ENCODE results near the gene ITPKB.
"Not testable (repeated sequence)": the region's sequence is repeated elsewhere in the genome, so short reads cannot be mapped to it uniquely, and the experiment has no call there.

The ITPKB gene

DNA sequence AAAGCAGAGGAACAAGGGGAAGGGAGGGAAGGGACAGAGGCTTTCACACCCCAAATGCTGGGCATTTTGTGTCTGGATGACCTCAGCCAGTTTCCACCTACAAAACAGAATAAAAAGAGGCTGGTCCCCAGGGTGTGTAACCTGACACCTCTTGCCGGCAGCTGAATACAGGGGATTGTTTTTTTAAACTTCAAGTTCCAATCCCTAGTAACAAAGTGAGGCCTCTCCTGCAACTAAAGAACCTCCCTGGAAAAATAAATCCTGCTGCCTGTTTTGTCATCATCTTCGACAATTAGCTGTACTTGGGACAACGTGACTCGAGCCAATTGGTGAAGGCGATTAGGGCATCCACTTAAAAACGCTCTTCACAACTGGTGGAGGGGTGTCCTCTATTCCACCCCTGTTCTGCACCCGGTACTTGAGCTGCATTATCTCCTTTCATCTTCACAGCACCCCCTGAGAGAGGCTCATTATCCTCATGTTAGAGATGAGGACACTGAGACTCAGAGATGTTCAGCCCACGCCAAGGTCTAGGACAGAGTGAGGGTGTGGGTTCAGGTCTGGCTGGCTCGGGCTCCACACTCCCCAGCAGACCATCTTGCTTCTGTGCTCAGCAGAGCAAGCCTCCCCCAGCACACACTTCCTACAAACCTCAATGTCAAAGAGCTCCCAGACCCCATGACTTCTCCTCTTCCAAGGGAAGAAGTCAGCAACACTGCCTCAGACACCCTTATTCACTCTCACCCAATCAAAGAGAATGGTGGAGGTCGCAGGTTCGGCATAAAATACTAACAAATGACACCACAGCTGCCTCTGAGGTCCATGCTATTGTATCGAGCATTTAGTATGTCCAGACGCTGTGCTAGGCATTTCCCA, 15.2 kb downstream of the ITPKB start:
- Mint-ChIP-seq H3K4me3 (peak overlapping the region; percentile 84 to 91), H3K27me3 (no peaks in the 10 kb centered on the region), H3K9me3 (no peaks in the 10 kb centered on the region), H3K4me1 (peaks cover 100% of the 10 kb centered on the region), H3K27ac (peak overlapping the region; percentile 98 to 99)
- no peak for DNase-seq
- peak; percentile 49 for ATAC-seq

DNA sequence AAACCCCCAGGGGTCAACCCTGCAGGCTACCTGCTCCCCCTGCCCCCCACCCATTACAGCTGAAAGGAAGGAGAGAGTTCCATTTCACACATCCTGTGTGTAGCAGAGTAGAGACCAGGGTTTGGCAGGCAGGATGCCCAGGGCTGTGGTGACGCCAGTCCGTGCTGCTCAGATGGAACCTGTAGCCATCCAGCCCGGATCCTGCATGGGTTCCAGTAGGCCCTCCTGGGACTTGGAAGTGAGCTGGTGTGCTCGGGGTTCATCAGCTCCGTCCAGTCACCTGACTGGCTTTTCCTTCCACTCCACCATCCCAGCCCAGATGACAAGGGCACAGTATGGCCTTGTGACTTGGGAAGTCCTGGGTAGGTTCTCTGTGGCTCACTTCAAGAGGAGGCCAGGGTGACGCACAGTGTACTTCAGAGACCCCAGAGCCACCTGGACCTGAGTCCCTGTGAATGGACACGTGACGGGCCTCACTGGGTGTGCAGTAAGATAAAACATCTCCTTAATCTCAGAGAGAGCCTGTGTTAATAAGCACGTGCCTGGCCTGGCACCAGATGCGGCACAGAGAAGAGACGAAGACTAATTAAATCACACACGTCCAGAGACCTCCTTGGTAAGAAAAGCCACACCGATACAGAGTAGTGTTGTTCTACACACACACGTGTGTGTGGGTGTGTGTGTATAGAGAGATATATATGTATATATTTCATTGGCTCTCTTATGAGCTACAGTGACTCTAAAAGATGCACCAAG, 16.0 kb downstream of the ITPKB start:
- Mint-ChIP-seq H3K27me3 (no peaks in the 10 kb centered on the region), H3K27ac (peak overlapping the region; percentile 98 to 99), H3K4me3 (peak overlapping the region; percentile 84 to 91), H3K9me3 (no peaks in the 10 kb centered on the region), H3K4me1 (peaks cover 100% of the 10 kb centered on the region)
- DNase-seq: no peak
- peak; percentile 47 for ATAC-seq

DNA sequence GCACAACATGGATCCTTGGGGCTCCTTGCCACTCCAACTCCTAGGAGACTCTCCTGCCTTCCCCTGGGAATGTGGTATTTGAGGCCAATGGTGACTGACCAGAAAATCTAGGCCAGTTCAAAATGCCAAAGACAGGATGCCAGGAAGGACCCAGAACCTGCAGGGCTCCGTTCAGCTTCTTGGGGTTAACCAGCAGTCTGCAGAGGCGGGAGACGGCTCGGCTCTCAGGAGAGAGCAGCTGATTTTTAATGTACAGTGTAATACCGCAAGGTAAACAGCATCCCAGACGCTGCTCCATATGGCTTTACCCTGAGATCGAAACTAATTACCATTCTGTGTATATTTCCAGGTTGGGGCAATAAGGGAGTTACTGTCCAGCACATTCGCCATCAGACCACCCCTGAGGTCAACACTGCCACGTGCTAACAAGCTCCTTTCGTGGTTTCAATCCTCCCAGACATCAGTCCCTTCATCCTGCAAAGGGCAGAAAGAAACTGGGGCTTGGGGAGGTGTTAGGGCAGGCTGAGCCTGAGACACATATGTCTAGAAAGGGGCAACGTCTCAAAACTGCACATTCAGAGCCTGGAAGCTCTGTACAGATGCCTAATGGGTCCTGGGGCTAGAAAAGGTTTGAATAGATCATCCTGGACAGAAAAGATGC, 16.7 kb downstream of the ITPKB start:
- peak overlapping the region; percentile 98 to 99 for H3K27ac Mint-ChIP-seq
- no peaks in the 10 kb centered on the region for H3K9me3 Mint-ChIP-seq
- peak; percentile 7 for ATAC-seq
- peaks cover 100% of the 10 kb centered on the region for H3K4me1 Mint-ChIP-seq
- no peak for DNase-seq
- peak overlapping the region; percentile 84 to 91 for H3K4me3 Mint-ChIP-seq
- no peaks in the 10 kb centered on the region for H3K27me3 Mint-ChIP-seq

GRCh38 chr1:226720574-226720973, 18.5 kb downstream of the ITPKB start:
- not testable (repeated sequence) for ATAC-seq, DNase-seq, H3K9me3 Mint-ChIP-seq, H3K27me3 Mint-ChIP-seq
- H3K4me1 Mint-ChIP-seq: peaks cover 100% of the 10 kb centered on the region
- peak overlapping the region in 1 of 2 donors; percentile 59 for H3K27ac Mint-ChIP-seq
- peak overlapping the region in 1 of 2 donors; percentile 49 for H3K4me3 Mint-ChIP-seq

DNA sequence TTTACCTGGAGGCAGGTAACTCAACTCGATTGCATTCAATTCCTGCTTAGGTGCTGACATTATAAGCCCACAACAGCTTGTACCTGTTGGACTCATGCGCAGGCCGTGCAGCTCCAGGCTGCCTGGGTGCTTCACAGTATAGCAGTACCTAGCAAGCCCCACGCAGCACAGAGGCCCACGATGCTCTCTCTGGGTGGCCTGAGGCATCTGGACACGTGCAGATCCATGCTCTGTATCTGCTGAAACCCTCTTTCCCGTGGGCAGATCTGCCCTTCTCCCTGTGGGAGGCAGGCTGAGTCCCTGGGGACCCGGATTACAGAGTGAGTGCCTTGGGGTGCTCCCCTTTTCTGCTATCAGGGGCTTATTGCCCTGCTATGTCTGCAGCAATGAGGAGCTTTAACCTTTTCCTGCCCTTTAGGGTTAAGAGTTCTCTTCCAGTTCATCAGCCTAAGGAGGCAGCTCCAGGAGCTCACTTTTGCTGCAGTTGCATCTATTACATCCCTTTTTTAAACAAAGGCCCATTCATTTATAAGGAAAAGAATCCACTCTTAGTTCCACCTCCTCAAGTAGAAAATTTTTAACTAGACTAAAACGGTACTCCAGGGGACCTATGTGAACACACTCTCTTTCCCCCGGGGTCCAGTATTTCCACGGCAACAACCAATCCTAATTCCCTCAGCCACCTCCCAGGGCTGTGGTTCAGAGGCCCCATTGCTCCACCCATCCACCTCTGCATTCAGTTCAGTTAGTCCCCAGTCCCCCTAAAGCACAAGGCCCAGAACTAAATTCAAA, 19.3 kb downstream of the ITPKB start:
- Mint-ChIP-seq H3K4me1 (peaks cover 100% of the 10 kb centered on the region), H3K27ac (peak overlapping the region; percentile 1 to 33)

GRCh38 chr1:226717256-226717909, 21.7 kb downstream of the ITPKB start:
- peak overlapping the region; percentile 45 to 93 for H3K27ac Mint-ChIP-seq
- H3K9me3 Mint-ChIP-seq: peaks cover 9 to 10% of the 10 kb centered on the region in 2 donors
- no peak for DNase-seq
- H3K27me3 Mint-ChIP-seq: no peaks in the 10 kb centered on the region
- peak; percentile 58 for ATAC-seq
- peaks cover 100% of the 10 kb centered on the region for H3K4me1 Mint-ChIP-seq
- peak overlapping the region; percentile 75 to 81 for H3K4me3 Mint-ChIP-seq

More for the DNA sequence above, 19.3 kb downstream of the ITPKB start:
- Mint-ChIP-seq H3K27me3 (no peaks in the 10 kb centered on the region), H3K9me3 (peaks cover under 1% of the 10 kb centered on the region in 2 donors), H3K4me3 (peak overlapping the region; percentile 47 to 49)
- ATAC-seq (no peak), DNase-seq (no peak)

DNA sequence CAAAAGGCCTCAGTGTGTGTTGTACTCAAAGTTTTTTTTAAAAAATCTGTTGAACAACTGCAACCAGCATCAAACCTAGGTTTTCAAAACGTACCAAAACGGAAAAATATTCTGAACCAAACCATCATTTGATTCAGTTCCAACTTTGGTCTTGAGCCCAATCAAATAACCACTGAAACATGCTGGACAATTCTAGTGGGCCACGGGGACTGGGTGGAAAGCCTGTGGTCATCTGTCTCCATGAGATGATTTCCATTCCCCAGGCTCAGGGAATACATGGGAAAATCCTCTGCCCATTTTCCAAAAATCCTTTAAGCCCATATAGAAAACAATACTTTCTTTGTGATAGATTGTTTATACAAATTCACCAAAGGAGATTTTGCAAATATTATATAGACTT, 22.5 kb downstream of the ITPKB start:
- Mint-ChIP-seq H3K4me3 (peak overlapping the region; percentile 75 to 81), H3K27me3 (no peaks in the 10 kb centered on the region), H3K27ac (peak overlapping the region; percentile 45 to 63), H3K9me3 (peaks cover 9 to 10% of the 10 kb centered on the region in 2 donors), H3K4me1 (peaks cover 100% of the 10 kb centered on the region)
- DNase-seq (no peak), ATAC-seq (no peak)

- no peak for DNase-seq
- no peak for ATAC-seq
- H3K4me3 Mint-ChIP-seq: no peak overlapping the region
Observed at GRCh38 chr1:226714148-226714547, 24.9 kb downstream of the ITPKB start.

DNA sequence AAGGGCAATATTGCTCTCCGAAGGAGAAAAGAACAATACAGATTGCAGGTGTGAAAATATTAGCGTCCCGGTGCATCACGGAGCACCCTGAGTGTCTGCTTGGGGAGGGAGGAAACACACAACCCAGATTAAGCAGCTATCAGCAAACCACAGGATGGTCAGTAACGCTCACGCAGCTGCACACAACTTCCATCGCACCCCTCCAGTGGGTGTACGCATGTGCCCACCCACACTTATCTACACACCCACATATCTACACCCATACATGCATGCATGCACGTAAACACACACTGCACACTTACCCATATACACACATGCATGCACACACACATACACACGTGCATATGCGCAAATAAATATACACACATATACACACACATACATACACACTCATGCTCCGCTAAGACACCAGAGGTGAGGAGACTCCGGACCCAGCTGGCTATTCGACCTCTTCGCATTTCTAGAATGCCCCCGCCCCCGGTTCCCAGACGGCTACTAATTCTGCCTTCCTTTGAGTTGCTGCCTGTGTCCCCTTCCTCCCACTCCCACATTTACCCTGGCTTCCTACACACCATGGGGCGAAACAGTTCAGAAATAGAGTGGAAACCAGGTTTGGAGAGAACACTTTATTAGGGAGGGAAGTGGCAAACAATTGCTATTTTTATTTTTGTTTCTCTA, 26.2 kb downstream of the ITPKB start:
- peak overlapping the region; percentile 66 to 76 for H3K4me3 Mint-ChIP-seq
- no peak for ATAC-seq

More at GRCh38 chr1:226714148-226714547, 24.9 kb downstream of the ITPKB start:
- H3K27me3 Mint-ChIP-seq: no peaks in the 10 kb centered on the region
- peak overlapping the region in 1 of 2 donors; percentile 65 for H3K27ac Mint-ChIP-seq
- peaks cover 9 to 10% of the 10 kb centered on the region in 2 donors for H3K9me3 Mint-ChIP-seq
- H3K4me1 Mint-ChIP-seq: peaks cover 100% of the 10 kb centered on the region

GRCh38 chr1:226711976-226712741, 26.9 kb downstream of the ITPKB start:
- DNase-seq: peak in 1 of 2 donors; percentile 71
- Mint-ChIP-seq H3K4me1 (peaks cover 100% of the 10 kb centered on the region), H3K9me3 (peaks cover 9 to 10% of the 10 kb centered on the region in 2 donors), H3K4me3 (peak overlapping the region; percentile 66 to 76), H3K27me3 (no peaks in the 10 kb centered on the region), H3K27ac (peak overlapping the region; percentile 4 to 86)
- peak; percentile 87 for ATAC-seq

More for the DNA sequence above, 26.2 kb downstream of the ITPKB start:
- no peak for DNase-seq
- H3K4me1 Mint-ChIP-seq: peaks cover 100% of the 10 kb centered on the region
- peak overlapping the region in 1 of 2 donors; percentile 86 for H3K27ac Mint-ChIP-seq
- no peaks in the 10 kb centered on the region for H3K27me3 Mint-ChIP-seq
- peaks cover 9 to 10% of the 10 kb centered on the region in 2 donors for H3K9me3 Mint-ChIP-seq

- DNase-seq (no peak), ATAC-seq (no peak)
- Mint-ChIP-seq H3K27ac (peak overlapping the region; percentile 75 to 83), H3K9me3 (peaks cover 9 to 10% of the 10 kb centered on the region in 2 donors), H3K27me3 (no peaks in the 10 kb centered on the region), H3K4me1 (peaks cover 100% of the 10 kb centered on the region), H3K4me3 (peak overlapping the region; percentile 70 to 81)
Observed at GRCh38 chr1:226710501-226710900, 28.6 kb downstream of the ITPKB start.

DNA sequence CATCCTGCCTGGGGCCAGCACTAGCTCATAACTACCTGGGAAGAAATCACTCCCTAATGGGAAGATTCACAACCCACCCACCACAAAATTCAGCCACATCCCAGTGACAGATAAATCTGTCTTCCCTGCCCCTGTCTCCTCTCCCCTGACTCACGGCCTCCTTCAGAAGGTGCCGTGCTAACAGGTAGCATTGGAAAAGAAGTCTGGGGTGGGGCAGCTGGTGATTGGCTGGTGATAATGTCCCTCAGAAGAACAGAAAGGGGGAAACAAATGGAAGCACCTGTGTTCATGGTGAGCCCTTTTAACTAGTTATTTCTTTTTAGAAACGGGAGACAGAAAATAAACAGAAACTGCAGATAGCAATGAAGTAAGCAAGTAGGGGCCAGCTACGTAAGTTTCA, 29.1 kb downstream of the ITPKB start:
- H3K4me3 Mint-ChIP-seq: peak overlapping the region; percentile 70 to 81
- peaks cover 100% of the 10 kb centered on the region for H3K4me1 Mint-ChIP-seq
- ATAC-seq: no peak

GRCh38 chr1:226708967-226709396, 30.1 kb downstream of the ITPKB start:
- no peak for DNase-seq
- Mint-ChIP-seq H3K27ac (peak overlapping the region; percentile 92 to 97), H3K9me3 (peaks cover under 1 to 2% of the 10 kb centered on the region in 2 donors), H3K4me1 (peaks cover 100% of the 10 kb centered on the region), H3K27me3 (no peaks in the 10 kb centered on the region), H3K4me3 (peak overlapping the region; percentile 70 to 81)
- ATAC-seq: peak; percentile 19

More for the DNA sequence above, 29.1 kb downstream of the ITPKB start:
- H3K27me3 Mint-ChIP-seq: no peaks in the 10 kb centered on the region
- DNase-seq: no peak
- peaks cover 9 to 10% of the 10 kb centered on the region in 2 donors for H3K9me3 Mint-ChIP-seq
- H3K27ac Mint-ChIP-seq: peak overlapping the region; percentile 75 to 85

All from stimulated activated naive CD8-positive, alpha-beta T cell treated with anti-CD3 and anti-CD28 coated beads, Interleukin-15, amount 100 ng/mL, for 72 hours (primary cell).